CD4-positive, alpha-beta T cell treated with Interleukin-10 for 1 hour (primary cell): ENCODE measurements around the gene ALG5.

ENCODE experiments used
- DNase-seq: peaks from one replicate; pipeline ENCODE4 v3.0.0-alpha.2; 2020

ALG5 gene

DNA sequence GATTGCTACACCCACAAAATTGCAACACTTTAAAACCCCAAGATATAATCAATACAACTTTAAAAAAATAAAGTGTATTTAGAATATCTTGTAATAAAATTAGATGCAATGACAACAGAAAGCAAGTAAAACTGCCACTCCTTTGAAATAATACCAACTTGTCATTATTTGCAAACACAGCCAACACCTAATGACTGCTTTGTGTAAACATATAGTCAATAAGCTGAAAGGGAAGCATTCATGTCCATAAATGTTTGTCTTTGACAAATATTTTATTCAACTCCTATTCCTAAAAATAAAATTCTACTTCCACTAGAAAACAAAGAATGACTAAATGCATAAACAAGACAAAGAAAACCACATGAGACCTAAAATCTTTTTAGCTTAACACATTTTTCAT lies 85.7 kb downstream of the ALG5 start:
- no peak for DNase-seq

DNA sequence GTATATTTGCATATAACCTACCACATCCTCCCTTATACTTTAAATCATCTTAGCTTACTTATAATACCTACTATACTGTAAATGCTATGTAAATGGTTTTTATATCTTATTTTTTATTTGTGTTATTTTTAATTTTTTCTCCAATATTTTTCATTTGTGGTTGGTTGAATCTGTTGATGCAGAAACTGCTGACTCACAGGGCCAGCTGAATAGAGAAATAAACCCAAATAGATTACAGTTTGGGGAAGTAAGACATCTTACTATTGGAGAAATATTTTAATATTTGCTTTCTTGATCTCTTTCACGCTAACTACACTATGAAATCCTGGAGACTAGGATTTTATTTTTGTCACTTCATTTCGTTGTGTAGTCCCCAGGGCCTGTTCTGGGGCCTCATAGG lies 86.2 kb downstream of the ALG5 start:
- DNase-seq: no peak

GRCh38 chr13:36912369-36912768 lies 86.8 kb downstream of the ALG5 start:
- DNase-seq: no peak

GRCh38 chr13:36910545-36910944 lies 88.6 kb downstream of the ALG5 start:
- no peak for DNase-seq

DNA sequence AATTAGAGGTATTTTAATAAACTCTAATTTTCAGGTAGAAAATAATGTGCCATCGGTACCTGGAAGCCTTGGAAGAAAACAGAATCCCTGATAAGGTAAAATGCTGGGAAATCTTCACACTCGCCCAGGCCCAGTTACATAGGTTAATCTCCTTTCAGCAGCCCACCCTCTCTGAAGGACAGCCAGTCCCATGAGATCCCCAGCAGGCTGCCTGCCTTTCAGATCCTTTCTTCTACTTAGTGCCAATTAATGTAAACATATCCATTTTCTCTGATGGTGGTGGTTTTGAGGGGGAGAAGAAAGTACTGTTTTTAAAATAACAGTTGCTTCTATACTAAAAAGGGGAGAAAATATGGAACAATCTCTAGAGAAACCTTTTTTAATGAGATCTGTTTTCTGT lies 91.3 kb downstream of the ALG5 start:
- no peak for DNase-seq

DNA sequence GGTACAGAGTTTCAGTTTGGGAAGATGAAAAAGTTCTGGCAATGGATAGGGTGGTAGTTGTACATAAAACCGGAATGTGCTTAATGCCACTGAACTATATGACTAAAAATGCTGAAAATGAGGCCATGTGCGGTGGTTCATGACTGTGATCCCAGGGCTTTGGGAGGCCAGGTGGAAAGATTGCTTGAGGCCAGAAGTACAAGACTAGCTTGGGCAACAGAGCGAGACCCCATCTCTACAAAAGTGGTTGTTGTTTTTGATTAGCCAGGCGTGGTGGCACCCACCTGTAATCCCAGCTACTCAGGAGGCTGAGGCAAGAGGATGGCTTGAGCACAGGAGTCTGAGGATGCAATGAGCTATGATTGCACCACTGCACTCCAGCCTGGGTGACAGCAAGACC lies 91.9 kb downstream of the ALG5 start:
- no peak for DNase-seq

GRCh38 chr13:36905944-36906343 lies 93.2 kb downstream of the ALG5 start:
- no peak for DNase-seq

GRCh38 chr13:36903925-36904595 lies 95.1 kb downstream of the ALG5 start:
- DNase-seq: no peak
